Medulla oblongata (tissue), 1 donor: ENCODE data around the gene STRA6.
A peak's percentile ranks its signal among the peaks of the same experiment; 100 is the strongest.
"Not testable (repeated sequence)": the region's sequence is repeated elsewhere in the genome, so short reads cannot be mapped to it uniquely, and the experiment has no call there.

Experiments
- DNase-seq: peaks from one replicate; pipeline ENCODE4 v3.0.0-alpha.2; 2015; ENCODE audit errors: extremely low spot score

Gene STRA6

DNA sequence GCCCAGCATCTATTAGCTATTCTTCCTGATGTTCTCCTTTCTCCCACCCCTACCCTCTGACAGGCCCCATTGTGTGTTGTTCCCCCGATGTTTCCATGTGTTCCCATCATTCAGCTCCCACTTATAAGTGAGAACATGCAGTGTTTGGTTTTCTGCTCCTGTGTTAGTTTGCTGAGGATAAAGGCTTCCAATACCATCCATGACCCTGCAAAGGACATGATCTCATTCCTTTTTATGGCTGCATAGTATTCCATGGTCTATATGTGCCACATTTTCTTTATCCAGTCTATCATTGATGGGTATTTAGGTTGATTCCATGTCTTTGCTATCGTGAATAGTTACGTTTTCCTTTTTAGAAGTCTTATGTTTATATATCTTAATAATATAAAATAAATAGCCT, 42.2 kb downstream of the STRA6 start:
- not testable (repeated sequence) for DNase-seq

DNA sequence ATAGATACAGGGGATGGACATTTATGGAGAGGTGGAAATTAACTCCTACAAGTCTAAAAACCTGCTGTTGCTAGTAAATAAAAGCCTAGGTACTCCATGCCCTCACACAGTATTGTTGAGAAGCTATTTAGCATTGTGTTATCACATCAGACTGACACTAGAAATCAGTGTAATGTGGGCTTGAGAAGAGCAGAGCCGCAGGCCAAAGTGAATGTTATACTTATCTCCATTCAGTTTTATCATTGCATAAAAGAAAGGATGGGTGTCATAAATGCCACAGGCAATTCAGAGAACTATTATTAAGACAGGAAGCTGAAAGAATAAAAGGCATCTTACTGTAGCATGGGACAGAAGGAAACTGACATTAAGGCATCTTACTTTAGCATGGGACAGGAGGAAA, 42.8 kb downstream of the STRA6 start:
- DNase-seq: no peak

DNA sequence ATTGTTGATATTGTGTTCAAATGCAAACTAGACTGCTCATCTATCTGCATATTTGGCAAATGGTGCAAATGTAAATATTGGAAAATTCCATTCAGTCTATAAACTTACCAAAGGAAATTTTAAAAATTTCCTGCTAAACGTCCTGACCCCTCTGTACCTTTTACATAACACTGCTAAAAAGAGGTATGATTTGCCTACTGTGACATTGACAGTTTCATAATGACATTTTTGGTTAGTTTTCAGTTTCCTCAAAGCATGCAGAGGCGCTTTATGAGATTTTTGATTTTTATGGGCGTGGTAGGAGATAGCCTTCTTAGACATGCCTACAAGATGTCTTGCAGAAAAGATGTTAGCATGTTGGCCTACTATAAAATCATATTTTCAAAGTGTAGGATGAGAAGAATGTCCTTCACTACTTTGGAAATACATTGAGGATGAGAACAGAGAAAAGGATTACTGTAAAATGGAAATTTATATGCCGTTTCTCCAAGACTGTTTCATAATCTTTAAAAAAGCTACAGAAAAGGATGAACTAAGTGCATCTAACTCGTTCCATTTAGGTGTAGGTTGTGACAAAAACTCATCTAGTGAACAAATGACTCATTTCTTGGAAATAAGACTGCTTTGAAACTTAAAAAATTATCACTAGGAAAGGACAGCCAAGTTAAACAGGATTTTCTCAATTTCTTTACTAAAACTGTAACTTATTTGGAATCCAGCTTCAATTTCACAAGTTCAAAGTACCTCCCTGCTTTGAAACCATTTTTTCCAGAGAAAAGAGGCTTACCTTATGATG, 43.5 kb downstream of the STRA6 start:
- no peak for DNase-seq

DNA sequence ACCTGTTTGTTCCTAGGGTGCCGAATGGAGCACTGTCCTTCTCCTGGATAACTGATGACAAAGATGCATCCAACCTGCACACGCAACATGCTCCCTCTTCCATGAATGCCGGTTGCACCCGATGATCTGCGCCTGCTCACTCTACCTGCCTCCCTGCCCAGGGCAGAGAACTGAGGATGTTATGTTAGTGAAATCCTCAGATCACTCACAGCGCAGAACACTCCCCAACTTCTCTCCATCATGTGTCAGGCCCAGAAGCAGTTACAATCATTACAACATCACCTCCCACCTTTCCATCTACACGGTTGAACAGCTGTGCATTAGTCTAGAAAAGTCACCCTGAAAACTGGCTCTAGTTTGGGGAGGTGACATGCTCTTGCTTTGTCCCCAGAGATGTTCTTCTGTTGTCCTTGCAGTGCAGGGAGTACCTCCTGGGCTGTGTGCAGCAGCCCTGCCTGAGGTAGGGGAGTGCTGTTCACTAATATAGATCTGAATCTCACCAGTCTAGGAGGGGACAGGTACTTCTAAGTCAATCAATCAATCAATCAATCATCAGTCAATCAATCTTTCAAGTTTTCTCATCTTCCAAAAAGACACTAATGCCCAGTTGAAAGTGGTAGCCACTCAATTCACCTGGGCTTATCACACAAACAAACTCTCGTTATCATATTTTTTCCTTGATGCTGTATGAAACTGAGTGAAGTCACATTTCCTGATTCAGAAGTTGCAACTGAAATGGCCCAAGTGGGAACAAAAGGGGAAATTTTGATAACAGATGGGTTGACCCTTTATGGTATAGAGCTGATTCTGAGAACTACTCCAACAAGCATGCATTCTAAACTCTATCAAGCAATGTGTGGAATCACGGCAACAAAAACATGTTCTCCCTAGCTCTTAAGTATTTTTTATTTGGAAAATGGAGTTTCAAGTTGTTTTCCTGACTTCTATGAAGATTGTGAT, 44.4 kb downstream of the STRA6 start:
- no peak for DNase-seq

DNA sequence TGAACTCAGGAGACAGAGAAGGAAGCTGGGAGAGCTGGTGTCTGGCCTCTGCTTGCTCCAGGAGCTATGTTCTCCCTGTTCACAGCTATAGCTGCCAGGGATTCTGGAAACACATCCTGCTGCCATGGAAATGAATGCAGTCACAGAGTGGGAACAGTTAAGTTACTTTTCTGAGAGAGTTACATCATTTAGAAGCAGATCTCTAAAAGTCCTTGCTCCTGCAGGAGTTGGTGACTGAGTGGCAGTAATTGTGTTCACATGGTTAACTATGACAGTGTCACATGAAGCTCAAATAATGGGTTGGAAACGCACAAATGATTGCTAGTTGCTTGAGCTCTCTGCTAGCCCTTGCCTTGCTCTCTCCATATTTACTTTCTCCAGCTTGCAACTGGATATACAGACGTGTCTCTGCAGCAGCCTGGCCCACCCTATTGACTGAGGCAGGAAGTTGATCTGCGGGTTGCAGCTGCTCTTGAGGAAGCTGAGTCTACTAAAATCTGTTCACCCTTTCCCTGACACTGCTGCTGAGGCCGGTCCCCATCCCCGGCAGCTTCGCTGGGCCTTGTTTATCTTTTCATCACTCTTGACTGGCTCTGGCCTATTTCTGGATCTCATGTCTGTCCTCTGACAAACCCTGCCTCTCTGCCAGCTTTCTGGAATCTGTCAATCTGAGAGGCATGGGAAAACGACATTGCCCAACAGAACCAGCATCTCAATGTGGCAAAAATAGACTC, 45.7 kb downstream of the STRA6 start:
- DNase-seq: peak; percentile 25

DNA sequence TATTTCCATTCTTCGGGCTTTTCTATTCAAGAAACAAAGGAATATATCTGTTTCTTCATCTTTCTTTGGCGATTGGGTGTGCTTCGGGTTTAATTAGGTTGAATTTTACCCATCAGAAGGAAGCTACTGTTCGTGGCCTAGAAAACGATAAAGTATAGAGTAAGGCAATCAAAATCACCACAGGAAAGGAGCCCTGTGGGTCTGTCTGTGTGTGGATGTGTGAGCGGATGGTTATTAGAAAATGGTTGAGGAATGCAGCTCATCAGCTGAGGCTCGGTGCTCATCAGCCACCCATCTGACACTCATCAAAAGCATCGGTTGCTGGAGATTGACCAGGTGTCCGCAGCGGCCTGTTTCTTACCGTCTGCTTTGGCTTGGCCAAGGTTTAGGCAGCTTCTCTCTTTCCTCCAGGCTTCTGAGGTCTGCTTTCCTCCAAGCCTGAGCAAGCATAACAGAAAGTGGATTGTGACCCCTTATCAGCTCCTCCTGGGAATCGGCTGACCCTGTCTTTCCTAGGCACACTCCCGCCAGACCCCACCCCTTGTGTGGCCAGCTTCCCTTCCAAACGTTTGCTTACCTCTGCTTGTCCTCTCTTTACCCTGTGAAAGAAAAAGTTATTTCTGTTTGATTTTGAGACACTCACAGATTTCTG, 46.7 kb downstream of the STRA6 start:
- no peak for DNase-seq

DNA sequence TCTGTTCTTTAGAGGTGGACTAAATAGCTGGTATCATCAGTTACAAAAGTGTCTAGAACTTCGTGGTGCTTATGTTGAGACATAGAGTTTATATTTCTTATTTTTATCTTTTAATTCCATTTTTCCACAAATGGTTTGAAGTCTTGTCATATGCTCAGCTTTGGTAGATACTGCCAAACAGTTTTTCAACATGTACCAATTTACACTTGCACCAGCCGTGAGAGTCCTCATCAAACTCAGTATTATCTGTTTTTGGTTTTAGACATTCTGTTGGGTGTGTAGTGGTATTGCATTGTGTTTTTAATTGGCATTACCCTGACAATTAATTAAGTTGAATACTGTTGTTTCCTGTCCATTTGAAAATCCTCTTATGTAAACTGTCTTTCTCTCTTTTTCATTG, 55.5 kb downstream of the STRA6 start:
- no peak for DNase-seq

DNA sequence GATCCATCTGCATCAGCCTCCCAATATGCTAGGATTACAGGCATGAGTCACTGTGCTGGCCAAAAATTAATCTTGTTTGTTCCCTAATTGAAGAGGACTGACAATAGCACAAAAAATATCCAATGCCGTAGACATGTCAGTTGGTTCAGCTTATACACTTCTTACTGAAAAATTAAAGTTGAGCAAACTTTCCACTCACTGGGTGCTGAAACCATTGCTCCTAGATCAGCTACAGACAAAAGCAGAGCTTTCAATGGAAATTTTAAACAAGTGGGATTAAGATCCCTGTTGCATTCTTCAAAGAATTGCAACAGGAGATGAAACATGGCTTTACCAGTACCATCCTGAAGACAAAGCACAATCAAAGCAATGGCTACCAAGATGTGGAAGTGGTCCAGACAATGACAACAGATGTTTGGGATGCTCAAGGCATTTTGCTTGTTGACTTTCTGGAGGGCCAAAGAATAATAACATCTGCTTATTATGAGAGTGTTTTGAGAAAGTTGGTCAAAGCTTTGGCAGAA, 56.2 kb downstream of the STRA6 start:
- no peak for DNase-seq

DNA sequence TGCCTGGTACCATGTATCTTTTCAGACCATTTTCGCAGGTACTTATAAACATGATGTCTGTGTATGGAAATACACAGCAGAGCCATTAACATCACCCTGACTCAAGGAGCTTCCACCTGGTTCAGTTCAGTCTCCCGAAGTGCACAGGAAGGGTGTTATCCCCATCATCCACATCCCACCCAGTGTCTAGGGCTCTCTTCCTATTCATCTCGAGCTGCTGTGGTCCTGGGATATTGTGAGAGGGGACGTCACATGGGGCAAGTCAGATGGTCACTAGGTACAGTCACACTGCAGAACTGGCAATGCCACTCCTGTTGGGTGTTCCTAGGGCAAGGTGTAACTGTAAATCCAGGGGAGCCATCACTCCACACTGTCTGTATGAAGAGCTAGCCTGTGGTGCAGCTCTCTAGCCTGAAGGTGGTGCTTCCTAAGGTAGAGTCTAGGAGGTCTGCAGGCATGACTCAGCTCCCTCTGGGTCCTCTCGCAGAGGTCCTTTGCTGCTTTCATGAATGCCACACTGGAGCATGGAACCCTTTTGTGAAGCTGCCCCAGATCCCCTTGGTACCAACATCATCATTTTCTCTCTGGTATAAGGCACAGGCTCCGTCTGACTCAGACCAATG, 58.3 kb downstream of the STRA6 start:
- no peak for DNase-seq

DNA sequence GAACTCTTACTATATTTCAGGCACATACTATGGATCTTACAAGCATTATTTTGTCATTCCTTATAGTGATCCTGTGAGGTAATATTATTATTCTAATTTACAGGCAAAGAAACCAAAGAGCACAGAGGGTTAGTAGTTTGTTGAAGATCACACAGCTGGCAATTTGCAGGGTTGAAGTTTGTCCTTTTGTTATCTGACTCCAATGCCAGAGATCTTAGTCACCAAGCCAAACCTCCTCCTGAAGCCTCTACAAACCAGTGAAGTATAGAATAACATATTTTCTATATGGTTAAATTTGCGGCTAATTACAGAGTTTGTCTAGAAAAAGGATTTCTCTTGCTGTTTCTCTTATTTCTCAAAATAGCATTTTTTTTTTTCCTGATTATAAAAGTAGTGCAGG, 61.0 kb downstream of the STRA6 start:
- DNase-seq: no peak

DNA sequence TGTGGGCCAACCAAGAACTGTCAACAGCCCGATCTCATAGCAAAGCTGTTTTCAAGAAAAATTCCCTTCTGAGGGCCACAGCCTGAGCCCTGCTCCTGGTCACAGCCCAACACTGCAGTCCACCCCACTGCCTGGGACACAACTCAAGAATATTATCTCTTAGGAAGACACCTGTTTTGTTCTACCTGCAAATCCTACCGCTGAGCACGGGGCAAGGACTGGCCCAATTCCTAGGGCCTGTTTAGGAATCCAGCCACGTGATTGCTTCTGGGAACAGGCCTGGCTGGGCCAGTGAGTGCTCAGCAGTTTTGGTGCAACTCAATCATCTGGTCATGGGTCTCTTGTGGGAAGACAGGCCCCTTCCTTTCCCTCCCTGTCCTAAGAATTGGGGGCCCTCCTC, 63.9 kb downstream of the STRA6 start:
- no peak for DNase-seq

DNA sequence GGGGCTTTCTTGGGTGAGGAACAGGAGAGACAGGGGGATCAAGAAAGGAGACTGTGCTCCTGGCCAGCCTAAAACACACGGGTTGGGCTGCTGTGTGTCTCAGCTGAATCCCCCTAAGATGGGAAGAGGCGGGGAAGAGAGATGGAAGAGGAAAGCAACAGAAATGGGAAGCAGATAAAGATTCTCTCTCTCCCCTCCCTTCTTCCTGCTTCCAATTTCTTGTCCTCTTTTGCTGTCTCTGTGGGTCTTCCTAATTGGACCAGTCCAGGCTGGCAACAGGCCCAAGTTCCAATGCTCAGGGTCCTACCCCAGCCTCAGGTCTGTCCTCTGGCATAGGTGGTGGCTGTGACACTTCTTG, 65.1 kb downstream of the STRA6 start:
- no peak for DNase-seq

DNA sequence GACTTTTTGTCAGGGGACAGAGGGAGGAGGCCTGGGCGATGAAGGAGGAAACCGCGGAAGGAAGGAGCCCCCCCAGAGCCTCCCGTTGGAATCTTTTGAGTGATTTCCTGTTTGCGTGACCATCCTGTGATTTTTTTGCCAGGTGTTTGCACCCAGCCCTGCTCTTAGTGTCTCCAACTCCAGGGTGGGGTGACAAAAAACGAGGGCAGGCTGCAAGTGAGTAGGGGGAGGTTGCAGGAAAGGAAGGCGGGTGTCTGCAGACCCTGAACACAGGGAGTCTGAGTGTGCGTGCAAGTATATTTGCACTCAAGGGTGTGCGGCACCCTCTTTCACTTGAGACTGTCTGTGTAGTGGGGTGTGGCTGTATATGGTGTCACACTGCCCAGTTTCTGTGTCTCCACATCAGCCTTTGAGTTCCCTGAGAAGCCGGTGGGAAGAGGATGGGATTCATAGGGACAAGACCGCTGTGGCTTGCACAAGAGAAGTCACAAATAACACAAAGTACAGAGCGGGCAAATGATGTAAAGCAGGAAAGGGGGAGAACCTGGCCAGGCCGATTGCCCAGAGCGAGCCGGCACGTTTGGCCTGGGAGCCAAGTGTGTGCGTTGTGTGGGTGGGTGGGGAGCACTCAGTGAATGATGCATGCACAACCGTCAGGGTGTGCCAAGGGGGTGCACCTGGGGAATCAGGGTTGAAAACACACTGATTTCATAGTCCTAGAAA, 65.6 kb downstream of the STRA6 start:
- no peak for DNase-seq

DNA sequence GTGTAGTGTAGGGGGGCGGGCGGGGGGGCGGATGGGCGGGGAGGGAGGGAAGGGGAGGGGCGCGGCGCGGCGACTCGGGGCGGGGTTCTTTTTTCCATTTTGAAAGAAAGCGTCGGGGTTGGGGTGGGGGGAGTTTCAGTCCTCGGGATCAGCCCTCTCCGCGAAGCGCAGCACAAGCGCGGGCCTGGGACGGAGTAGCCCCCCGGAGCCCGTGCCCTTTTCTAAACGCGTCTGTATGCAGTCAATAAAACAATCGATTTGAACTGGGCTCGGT, 66.1 kb downstream of the STRA6 start:
- DNase-seq: no peak

DNA sequence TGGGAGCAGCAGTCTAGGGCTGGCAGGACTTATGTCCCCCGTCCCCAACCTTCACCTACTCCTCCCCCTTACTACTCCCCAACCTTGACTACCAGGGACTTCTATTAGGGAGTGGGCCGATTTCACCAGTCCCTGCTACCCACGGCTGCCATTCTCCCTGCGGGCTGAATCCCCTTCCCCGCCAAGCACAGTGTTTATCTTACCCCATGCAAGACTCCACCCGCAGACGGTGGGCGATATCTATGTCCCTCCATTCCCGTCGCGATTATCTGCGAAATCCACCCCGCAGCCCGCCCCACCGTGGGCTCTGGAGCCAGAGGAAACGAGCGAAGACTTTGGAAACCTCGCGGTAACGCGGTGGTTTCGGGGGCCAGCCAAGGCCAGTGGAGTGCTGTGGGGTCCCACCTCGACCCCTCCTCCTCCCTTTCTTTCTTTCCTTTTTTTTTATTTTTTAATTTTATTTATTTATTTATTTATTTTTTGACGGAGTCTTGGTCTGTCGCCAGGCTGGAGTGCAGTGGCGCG, 67.5 kb downstream of the STRA6 start:
- DNase-seq: no peak

DNA sequence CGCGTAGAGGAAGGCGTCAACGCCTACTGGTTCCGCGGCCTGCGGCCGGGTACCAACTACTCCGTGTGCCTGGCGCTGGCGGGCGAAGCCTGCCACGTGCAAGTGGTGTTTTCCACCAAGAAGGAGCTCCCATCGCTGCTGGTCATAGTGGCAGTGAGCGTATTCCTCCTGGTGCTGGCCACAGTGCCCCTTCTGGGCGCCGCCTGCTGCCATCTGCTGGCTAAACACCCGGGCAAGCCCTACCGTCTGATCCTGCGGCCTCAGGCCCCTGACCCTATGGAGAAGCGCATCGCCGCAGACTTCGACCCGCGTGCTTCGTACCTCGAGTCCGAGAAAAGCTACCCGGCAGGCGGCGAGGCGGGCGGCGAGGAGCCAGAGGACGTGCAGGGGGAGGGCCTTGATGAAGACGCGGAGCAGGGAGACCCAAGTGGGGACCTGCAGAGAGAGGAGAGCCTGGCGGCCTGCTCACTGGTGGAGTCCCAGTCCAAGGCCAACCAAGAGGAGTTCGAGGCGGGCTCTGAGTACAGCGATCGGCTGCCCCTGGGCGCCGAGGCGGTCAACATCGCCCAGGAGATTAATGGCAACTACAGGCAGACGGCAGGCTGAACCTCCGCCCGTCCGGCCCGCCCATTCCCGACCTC, 68.1 kb downstream of the STRA6 start:
- peak; percentile 43 for DNase-seq

DNA sequence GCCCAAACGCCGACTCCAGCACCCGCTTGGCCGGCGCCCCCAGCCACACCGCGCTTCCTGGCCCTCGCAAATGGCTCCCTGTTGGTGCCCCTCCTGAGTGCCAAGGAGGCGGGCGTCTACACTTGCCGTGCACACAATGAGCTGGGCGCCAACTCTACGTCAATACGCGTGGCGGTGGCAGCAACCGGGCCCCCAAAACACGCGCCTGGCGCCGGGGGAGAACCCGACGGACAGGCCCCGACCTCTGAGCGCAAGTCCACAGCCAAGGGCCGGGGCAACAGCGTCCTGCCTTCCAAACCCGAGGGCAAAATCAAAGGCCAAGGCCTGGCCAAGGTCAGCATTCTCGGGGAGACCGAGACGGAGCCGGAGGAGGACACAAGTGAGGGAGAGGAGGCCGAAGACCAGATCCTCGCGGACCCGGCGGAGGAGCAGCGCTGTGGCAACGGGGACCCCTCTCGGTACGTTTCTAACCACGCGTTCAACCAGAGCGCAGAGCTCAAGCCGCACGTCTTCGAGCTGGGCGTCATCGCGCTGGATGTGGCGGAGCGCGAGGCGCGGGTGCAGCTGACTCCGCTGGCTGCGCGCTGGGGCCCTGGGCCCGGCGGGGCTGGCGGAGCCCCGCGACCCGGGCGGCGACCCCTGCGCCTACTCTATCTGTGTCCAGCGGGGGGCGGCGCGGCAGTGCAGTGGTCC, 68.7 kb downstream of the STRA6 start:
- DNase-seq: no peak

DNA sequence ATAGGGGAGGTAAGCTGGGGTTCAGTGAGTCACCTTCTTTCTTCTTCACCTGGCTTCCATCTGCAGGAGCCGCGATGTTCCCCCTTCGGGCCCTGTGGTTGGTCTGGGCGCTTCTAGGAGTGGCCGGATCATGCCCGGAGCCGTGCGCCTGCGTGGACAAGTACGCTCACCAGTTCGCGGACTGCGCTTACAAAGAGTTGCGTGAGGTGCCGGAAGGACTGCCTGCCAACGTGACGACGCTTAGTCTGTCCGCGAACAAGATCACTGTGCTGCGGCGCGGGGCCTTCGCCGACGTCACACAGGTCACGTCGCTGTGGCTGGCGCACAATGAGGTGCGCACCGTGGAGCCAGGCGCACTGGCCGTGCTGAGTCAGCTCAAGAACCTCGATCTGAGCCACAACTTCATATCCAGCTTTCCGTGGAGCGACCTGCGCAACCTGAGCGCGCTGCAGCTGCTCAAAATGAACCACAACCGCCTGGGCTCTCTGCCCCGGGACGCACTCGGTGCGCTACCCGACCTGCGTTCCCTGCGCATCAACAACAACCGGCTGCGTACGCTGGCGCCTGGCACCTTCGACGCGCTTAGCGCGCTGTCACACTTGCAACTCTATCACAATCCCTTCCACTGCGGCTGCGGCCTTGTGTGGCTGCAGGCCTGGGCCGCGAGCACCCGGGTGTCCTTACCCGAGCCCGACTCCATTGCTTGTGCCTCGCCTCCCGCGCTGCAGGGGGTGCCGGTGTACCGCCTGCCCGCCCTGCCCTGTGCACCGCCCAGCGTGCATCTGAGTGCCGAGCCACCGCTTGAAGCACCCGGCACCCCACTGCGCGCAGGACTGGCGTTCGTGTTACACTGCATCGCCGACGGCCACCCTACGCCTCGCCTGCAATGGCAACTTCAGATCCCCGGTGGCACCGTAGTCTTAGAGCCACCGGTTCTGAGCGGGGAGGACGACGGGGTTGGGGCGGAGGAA, 69.6 kb downstream of the STRA6 start:
- no peak for DNase-seq
